ENCODE results near the gene HAO1.
"Not testable (repeated sequence)": the region's sequence is repeated elsewhere in the genome, so short reads cannot be mapped to it uniquely, and the experiment has no call there.

The HAO1 gene

GRCh38 chr20:7940341-7940740 lies at the start of gene HAO1:
HAO1 (minus strand) TSS chr20:7940458; CDS start chr20:7940422, 36 bp downstream.
- DNase-seq, result no peak

DNA sequence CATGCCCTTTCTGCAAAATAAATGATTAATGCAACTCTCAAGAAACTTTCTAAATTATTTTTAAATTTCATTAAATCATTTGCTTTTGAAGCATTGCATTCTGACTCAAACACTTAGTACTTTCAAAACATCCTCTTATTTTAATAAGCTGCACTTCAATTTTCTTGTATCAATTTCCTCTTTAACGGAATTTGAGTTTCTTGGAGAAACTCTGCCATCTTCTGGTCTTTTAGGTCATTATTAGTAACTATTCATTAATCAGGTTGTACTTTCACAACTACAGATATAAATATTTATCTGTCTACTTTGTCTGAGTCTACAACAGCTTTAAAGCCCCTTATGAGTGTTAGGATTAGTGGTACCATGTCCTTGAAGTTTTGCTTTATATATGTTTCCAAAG lies 49.1 kb upstream of the HAO1 start:
- DNase-seq, result no peak

DNA sequence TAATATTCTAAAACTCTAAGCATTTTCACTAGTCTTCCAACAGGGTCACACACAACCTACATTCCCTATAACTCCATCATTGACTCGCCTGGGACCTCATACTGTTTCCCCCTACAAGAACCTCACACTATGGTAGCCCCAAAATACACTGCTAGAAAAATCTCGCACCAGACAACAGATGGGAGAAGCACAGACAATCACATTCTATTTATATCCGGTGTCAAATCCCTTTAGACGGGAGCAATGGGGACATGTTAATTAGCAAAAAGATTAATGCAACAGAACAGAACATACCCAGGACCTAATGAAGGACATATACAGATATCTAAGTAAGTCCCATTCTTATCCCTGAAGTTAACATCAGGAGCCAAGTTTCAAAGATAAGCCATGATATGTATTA lies 45.7 kb upstream of the HAO1 start:
- no peak for DNase-seq

- DNase-seq, result no peak
These were observed 43.9 kb upstream of the HAO1 start for GRCh38 chr20:7984192-7984591.

GRCh38 chr20:7981374-7981773 lies 41.1 kb upstream of the HAO1 start:
- no peak for DNase-seq

DNA sequence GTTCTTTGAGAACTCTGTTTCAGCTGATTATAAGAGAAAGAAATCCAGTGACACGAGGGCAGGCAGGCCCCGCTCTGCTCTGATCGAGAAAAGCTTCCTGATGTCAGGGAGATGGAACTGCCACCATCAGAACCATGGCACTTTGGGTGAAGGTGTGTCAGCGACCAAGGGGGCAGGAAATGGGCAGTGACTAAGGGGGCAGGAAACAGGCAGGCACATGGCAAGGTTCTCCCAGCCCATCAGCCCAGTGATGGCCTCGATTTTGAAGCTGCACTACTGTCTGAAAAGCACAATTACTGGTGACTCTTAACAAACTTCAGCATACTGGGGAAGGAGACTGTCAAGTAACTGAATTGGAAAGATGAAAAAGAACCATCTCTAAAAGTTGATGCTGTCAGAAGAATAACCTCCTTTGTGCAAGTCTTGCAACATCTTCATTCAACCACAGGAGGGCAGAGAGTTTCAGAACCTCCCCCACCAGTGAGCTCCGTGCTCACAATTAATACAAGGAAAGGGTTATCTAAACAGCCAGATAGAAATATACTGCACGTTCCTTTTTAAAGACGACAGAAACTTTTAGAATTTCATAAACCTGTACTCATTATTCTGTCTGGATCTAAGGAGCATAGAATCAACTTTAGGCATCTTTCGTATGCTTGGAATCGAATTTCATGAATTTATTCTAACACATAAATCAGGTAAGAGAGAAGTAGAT lies 40.2 kb upstream of the HAO1 start:
- no peak for DNase-seq

DNA sequence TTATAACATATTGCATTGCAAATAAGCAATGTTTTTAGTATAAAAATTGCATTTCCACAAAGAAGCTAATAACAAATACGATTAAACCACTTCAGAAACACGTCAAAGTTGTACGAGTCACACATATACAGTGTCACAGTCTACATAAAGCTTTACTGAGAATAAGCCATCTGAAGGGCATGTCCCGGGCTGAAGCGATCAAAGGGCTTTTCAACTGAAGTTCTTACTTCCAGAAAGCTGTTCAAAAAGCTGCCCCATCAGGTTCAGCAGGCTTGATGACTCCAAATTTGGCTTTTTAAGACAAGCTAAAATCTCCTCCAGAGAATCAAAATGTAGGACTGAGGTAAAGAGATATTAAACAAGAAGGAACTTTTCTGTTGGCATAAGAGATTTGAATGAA lies 37.5 kb upstream of the HAO1 start:
- no peak for DNase-seq

DNA sequence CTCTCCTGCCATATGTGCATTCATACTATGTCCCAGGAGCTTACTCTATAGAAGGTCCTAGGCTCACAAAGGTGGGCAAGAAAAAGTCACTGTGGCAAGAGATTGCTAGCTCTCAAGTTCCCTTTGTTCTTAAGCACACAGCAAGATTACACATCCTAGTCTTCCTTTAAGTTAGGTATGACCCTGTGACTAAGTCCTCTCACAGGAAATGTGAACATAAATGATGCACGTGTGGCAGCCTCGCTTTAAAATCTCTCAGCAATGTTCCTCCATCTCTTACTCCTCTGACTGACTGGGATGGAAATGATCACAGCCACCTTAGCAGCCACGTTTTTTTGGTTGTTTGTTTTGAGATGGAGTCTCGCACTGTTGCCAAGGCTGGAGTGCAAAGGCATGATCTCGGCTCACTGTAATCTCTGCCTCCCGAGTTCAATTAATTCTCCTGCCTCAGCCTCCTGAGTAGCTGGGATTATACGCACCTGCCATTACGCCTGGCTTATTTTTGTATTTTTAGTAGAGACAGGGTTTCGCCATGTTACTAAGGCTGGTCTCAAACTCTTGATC lies 35.7 kb upstream of the HAO1 start:
- no peak for DNase-seq

DNA sequence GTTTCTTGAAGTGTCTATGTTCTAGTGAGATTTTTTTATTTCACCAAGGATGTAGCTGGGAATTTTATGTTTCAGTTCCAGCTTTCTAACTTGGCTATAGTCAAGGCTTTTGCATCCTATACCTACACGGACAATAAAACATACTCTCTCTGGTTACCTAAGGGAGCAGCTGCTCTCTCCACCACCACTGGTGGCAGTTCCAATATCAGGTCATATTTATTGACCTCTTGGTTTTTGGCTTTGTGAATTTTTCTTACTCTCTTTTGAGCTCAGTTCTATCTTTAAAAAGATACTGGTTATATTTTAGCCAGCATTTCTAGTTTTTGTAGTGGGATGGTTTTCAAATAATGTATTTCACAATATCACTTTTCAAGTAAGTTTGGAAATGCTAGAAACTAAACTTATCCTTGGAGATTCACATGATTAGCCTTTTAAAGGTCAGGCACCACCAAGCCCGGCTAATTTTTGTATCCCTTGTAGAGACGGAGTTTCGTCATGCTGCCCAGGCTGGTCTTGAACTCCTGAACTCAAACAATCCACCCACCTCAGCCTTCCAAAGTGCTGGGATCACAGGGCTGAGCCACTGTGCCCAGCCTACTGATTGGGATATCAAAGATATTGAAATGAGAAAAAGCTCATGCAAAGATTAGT lies 34.7 kb upstream of the HAO1 start:
- DNase-seq, result no peak

GRCh38 chr20:7971536-7972280 lies 31.4 kb upstream of the HAO1 start:
- no peak for DNase-seq

- DNase-seq, result no peak
These were observed 27.1 kb upstream of the HAO1 start for GRCh38 chr20:7967199-7967844.

- DNase-seq, result no peak
These were observed 25.9 kb upstream of the HAO1 start for GRCh38 chr20:7966176-7966575.

- no peak for DNase-seq
These were observed 19.2 kb upstream of the HAO1 start for GRCh38 chr20:7959484-7959883.

DNA sequence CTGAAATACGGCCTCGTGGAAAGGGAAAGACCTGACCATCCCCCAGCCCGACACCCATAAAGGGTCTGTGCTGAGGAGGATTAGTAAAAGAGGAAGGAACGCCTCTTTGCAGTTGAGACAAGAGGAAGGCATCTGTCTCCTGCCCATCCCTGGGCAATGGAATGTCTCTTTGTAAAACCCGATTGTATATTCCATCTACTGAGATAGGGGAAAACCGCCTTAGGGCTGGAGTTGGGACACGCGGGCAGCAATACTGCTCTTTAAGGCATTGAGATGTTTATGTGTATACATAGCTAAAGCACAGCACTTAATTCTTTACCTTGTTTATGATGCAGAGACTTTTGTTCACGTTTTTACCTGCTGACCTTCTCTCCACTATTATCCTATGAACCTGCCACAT lies 16.3 kb upstream of the HAO1 start:
- DNase-seq, result not testable (repeated sequence)

DNA sequence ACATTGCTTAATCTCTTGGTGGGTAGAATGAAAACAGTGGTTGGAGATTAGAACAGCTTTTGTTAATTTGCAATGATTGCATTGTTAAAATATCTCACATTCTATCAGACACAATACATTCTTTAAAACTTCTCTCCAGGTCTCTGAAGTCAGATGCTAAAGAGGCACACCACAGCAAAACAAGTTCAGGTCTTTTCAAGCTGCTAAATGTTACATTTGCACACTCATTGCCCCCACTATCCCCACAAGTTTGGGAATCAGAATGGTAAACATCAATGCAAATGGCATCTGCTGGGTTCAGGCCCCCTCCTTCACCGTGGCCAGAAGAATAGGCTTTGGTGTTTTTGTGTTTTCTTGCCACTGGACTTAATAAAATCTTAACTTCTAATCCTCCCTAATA lies 10.1 kb upstream of the HAO1 start:
- no peak for DNase-seq

- DNase-seq, result no peak
These were observed 3.6 kb upstream of the HAO1 start for GRCh38 chr20:7943891-7944290.

DNA sequence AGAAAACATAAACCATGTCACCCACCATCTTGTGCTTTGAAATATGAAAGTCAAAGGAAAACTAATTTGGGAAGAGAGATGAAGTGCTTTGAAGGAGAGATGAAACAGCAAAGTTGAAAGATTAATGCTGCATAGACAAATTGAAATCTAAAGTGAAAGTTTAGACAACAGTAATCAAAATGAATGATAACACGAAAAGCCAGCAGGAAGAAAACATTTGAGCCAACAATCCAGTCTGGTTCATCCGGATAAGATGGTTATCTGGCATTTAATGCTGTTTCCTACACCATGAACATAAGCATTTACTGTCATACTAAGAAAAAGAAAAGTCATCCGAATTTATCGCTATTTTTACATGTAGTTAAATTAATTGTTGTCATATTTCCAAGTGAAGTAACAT lies 595 bp downstream of the HAO1 start:
- DNase-seq, result no peak

DNA sequence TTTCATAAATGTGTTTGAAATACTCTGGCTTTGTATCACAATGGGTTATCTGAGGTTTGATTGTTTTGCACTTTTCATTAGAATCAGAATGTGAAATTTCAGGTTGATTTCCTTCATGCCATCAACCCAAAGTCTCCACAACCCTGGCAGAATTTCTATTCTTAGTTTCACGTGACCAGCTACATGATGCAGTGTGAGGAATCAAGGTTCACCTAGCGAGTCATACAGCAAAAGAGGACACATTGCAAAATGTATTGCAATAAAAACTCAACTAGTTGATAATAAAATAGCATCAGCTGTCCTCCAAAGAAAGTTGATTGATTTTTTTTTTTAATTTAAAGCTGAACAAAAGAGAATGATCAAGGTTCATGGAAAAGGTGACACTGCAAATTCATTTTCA lies 2.2 kb downstream of the HAO1 start:
- no peak for DNase-seq

GRCh38 chr20:7937328-7937727 lies 2.9 kb downstream of the HAO1 start:
- no peak for DNase-seq

- DNase-seq, result no peak
These were observed 5.2 kb downstream of the HAO1 start for GRCh38 chr20:7935027-7935551.

GRCh38 chr20:7933346-7933745 lies 6.9 kb downstream of the HAO1 start:
- no peak for DNase-seq

- no peak for DNase-seq
These were observed 9.9 kb downstream of the HAO1 start for GRCh38 chr20:7930343-7930742.

DNA sequence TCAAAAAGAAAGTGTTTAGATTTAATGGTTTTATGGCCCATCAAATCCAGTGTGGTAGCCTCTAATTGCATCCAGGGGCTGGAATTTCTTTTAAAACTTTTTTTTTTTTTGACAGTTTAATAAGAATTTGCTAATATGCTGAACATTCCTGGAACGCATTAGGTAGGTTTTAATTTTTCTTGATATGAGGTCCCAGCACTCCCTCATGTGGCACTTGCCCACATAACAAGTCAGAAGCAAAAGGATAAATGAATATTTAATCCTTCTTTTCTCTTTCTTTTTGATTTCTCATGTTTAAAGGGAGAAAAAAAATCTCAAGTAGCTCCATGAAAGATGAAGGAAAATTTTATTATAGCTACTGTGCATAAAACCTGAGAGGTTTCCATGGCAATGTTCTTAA lies 13.5 kb downstream of the HAO1 start:
- DNase-seq, result no peak

All from NCI-H1048 (cell line).